Hippocampal formation (tissue), 2 donors: ENCODE measurements around the gene ADD2.
A peak's percentile ranks its signal among the peaks of the same experiment; 100 is the strongest.

Source experiments
- DNase-seq, 2 donors: peaks; one replicate each; lab custom pipeline; 2025; lab: John Stamatoyannopoulos, UW

Gene ADD2

DNA sequence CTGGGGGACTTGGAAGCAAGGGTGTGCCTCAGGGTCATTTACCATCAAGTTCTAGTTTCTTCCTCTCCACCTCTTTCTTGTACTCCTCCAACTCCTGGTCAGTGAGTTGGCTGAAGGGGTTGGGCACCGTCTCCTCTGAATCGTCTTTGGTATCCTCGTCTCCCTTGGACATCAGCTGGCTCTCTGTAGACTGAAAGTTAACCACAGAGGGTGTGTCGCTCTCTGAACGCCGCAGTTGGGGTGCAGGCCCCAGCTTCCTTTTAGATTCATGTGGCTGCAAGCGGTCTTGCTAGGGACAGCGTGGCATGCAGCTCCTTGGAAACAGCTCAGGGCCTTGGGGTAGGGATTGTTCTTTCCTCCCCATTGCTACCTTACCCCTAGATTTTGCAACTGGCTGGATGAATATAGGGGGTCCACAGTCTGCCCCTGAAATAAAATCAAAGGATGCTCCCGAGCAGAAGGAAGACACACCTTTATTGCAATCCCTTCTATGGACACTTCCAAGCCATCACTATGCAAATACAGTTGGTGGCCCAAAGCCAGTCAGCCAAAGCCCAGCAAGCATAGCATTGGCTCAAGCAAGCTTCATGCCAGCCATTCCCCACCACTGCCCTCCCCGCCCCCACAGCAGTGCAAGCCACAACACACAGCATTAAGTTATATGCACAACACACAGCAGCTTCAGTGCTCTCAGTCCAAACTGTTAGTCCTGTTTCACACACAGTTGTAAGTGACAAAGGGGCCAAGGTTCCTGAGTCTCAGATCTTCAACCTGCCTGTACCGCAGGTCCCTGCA is 93.2 kb downstream of the ADD2 start:
- no peak for DNase-seq

DNA sequence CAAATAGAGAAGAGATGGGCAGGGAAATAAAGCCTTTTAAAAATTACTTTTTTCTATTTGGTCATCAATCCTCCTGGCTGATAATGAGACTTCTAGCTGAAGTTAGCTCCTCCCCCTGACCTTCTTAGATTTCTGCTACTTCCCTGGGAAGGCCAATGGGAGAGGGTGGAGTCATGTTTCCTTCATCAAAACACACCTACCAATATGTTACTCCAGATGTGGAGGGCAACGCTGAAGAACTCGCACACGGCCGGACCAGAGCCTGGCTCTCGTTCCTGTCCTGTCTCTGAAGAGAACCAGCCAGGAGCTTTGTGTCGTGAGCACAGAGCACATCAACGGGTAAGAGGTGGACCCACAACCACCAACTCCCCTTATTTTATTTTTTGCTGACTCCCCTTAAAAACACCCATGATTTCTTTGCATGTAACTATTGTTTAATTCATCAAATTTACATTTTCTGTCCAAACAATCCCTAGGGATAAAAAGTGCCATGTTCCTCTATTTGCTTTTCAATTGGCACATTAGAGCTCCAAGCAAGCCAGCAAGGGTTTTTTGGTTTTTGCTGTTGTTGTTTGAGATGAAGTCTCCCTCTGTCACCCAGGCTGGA is 94.9 kb downstream of the ADD2 start:
- DNase-seq: no peak

DNA sequence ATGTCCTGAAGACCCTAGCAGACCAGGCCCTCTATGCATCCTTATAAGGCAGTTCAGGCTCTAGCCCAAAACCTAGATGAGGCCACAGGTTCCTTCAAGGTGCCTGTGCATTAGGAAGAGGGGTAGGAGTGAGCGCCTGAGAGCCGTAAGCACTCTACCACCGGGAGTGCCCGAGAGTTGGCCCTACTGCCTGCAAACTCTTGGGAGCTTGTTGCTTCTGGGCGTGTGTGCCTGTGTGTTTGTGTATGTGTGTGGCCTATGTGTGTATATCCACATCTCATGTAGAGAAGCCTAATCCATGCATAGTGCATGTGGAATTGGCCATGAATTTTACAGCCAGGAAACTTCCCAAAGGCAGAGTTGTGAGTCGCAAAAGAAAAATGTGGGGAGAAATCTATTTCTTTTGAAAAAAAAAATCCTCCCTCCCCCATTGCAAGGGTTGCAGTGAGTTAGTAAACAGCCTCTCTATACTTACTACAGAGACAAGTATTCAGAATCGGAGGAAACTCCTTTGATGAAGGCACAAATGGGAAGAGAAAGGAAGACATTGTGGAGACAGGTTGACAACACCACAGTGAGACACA is 96.8 kb downstream of the ADD2 start:
- DNase-seq: no peak

- no peak for DNase-seq
Observed at GRCh38 chr2:70670626-70671025, 97.4 kb downstream of the ADD2 start.

DNA sequence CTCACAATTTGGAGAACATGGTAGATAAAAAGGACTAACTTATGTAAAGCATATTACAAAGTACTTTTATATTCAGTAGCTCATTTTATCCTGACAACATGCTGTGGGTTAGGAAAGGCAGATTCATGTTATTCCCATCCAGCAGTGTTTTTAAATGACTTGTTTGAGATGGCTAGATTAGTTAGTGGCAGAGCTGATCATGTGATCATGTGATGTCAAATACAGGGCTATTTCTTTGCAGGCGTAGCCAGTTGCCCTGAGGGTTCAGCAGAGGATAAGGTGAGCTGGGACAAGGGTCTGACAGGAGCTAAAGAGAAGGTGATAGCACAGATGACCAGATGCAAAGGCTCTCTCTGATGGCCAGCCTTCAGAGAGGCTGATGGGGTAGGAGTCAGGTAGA is 97.8 kb downstream of the ADD2 start:
- no peak for DNase-seq

DNA sequence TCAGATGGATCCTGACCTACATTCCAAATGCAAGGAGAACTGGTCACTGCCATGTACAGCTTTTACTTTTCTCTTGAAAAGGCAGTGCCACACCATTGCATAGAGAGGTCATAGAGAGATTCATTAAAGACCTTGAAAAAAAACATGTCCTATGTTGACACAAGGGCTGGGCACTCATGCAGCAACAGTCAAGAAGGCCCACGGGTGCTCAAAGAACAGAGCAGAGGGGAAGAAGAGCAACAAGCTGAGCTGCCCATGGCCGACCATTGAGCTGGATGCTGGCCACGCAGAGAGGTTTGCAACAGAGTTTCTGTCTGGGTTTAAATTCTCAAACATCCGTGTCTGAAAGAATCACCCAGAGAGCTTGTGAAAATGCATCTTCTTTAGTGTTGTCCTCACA is 99.1 kb downstream of the ADD2 start:
- no peak for DNase-seq

DNA sequence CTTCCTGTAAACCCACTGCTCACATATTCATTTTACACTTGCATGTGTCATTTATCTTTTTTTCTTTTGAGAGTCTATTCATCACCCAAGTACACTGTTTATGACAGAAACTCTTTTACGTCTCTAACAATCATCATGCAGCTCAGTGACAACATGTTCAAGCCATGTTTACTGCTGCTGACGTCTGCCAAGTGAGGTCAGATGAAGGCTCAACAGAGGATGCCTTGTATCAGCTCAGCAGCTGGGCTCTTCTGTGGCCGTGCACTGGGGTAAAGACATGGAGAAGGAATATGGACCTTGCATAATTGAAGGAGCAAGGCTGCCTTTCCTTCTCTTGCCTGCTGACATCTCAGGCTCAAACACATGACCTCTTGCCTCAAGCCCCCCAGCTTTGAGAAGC is 99.6 kb downstream of the ADD2 start:
- peak; percentile 31 to 36 for DNase-seq

GRCh38 chr2:70664525-70664924 is 103.5 kb downstream of the ADD2 start:
- DNase-seq: no peak

- DNase-seq: no peak
Observed at GRCh38 chr2:70663411-70663810, 104.6 kb downstream of the ADD2 start.

DNA sequence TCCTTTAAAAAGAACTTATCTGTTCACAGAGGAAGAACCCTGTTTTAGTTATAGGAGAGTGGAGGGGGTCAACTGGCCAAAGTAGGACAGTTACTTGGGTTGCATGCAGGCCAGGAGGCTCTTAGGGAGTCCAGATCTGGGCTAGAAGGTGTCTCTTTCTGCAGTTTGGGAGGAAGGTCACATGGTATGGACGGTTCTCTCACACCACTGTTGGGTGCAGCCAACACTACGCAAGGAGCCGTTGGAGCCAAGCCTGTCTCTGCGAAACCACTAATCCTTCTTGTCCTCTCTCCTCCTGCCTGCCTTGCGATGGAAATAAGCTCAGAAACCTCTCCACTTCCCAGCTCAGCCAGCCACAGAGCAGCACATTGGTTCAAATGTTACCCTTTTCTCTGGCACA is 108.4 kb downstream of the ADD2 start:
- no peak for DNase-seq

DNA sequence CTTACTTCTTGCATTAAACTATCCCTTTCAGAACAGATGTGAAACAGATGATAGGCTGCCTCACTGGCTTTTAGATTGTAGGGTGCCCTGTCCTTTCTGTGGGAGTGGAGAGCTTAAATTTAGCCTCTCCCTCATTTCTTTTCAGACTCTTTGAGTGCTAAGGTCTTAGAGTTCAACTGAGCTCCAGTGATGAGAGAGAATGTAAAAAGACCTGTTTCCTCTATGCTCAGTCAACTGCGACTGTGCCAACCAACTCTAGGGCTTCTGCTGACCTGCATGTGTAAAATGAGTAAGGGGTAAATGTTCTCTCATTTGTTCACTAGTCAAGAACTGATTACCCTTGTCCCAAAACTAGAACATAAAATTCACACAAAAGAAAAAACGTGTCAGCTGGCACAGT is 109.5 kb downstream of the ADD2 start:
- no peak for DNase-seq

GRCh38 chr2:70657246-70657645 is 110.8 kb downstream of the ADD2 start:
- no peak for DNase-seq

DNA sequence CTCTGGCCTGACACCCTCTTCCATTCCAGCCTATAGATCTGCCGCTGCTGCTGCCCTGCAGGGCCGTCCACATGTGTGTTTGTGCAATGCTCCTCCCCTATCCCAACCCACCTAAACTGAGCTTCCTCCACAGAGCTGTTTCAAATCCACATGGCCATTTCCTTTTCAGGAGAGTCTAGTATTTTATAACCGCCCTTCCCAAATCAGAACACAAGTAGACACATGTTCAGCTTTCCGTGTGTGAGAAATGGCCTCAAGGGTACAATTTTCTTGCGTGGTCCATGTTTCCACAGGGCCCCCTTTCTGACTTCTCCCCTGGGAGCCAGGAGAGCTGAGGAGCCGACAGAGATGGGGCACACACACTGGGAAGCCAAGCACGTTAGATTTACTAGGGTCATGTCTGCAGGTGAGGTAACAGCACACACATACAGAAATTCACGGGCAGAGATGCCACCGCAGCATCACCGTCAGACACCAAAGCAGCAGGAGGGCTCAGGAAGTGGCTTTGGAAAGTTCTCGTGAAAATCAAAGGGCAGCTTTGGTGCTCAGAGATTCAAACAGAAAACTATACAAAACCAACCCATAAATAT is 111.5 kb downstream of the ADD2 start:
- no peak for DNase-seq

DNA sequence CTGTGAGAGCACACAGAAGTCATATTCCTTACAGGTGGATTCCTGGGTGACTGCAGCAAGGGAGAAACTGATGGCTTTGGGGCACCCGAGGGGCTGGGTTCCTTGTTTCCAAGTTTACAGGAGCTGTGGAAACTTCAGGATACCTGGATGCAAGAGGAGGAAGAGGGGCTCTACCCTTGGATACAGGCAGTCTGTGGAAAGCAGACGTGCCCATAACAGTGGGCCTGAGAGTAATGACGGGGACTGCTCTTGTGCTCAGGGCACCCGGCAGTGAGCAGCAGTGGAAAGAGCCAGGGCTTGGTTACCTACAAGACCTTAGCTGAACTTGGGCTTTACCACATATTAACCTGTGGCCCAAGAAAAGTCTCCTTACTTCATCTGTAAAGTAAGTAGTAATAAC is 112.2 kb downstream of the ADD2 start:
- DNase-seq: no peak

GRCh38 chr2:70655211-70655610 is 112.8 kb downstream of the ADD2 start:
- peak in 1 of 2 donors; percentile 53 for DNase-seq

GRCh38 chr2:70651727-70652126 is 116.3 kb downstream of the ADD2 start:
- no peak for DNase-seq

DNA sequence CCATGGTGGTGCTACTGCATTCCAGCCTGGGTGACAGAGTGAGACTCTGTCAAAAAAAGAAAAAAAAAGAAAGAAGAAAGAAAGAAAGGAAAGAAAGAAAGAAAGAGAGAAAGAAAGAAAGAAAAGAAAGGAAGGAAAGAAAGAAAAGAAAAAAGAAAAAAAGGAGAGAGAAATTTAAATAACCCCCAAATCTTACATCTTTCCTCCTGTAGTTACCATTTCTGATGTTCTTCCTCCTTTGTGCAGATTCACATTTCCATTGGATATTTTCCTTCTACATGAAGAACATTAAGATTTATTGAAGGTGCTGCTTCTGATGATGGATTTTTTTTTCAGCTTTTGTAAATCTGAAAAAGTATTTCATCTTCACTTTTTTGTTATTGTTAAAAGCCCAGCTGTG is 117.0 kb downstream of the ADD2 start:
- DNase-seq: no peak

DNA sequence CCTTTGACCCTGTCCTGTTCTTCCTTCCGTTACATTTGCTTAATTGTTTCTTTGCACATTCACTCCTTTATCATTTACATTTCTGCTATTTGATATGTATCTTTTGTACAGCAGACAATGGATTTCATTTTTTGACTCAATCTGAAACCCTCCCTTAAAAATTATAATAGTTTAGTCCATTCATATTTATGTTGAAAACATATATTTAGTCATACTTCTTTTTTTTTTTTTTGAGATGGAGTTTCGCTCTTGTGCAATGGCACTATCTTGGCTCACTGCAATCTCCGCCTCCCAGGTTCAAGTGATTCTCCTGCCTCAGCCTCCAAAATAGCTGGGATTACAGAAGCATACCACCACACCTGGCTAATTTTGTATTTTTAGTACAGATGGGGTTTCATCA is 119.0 kb downstream of the ADD2 start:
- DNase-seq: no peak

- peak; percentile 33 to 59 for DNase-seq
Observed at GRCh38 chr2:70647873-70648481, 120.0 kb downstream of the ADD2 start.

GRCh38 chr2:70646420-70646818 is 121.6 kb downstream of the ADD2 start:
- DNase-seq: no peak

- DNase-seq: no peak
Observed at GRCh38 chr2:70645733-70646419, 122.1 kb downstream of the ADD2 start.

DNA sequence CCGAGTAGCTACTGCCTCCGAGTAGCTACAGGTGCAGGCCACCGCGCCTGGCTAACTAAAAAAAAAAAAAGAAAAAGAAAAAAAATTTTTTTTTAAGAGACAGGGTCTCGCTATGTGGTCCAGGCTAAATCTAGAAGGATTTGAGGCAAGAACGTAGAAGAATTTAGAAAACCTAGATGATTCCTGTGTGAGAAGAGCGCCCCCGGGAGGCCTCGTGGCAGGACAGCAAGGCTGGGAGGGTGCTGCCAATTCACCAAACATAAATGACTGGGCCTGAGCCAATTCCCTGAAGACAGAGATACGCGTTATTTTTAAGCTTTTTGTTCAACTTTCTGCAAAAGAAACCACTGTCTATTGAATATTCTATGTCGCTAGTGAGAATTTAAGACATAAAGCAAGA is 124.3 kb downstream of the ADD2 start:
- no peak for DNase-seq
